ENCODE results near the gene TMEM119.
"Not testable (repeated sequence)": the region's sequence is repeated elsewhere in the genome, so short reads cannot be mapped to it uniquely, and the experiment has no call there.

The TMEM119 gene

GRCh38 chr12:108599541-108599940, 1.7 kb upstream of the TMEM119 start:
- no peak for DNase-seq

GRCh38 chr12:108598553-108599250, 818 bp upstream of the TMEM119 start:
- no peak for DNase-seq

- no peak for DNase-seq
Measured at GRCh38 chr12:108596854-108597558, 878 bp downstream of the TMEM119 start.

- DNase-seq = no peak
Measured at GRCh38 chr12:108595711-108596647, 1.9 kb downstream of the TMEM119 start.

GRCh38 chr12:108594960-108595710, 2.7 kb downstream of the TMEM119 start:
- no peak for DNase-seq

- no peak for DNase-seq
Measured at GRCh38 chr12:108594323-108594903, 3.5 kb downstream of the TMEM119 start.

- no peak for DNase-seq
Measured at GRCh38 chr12:108592033-108592909, 5.6 kb downstream of the TMEM119 start.

- no peak for DNase-seq
Measured at GRCh38 chr12:108591267-108591980, 6.5 kb downstream of the TMEM119 start.

- not testable (repeated sequence) for DNase-seq
Measured at GRCh38 chr12:108590463-108590862, 7.4 kb downstream of the TMEM119 start.

- no peak for DNase-seq
Measured at GRCh38 chr12:108589840-108590229, 8.0 kb downstream of the TMEM119 start.

GRCh38 chr12:108589028-108589839, 8.7 kb downstream of the TMEM119 start:
- no peak for DNase-seq

GRCh38 chr12:108587826-108588225, 10.1 kb downstream of the TMEM119 start:
- no peak for DNase-seq

GRCh38 chr12:108586306-108586705, 11.6 kb downstream of the TMEM119 start:
- no peak for DNase-seq

GRCh38 chr12:108585864-108586263, 12.0 kb downstream of the TMEM119 start:
- DNase-seq = no peak

- DNase-seq = no peak
Measured at GRCh38 chr12:108584456-108585065, 13.3 kb downstream of the TMEM119 start.

GRCh38 chr12:108583991-108584390, 13.9 kb downstream of the TMEM119 start:
- no peak for DNase-seq

GRCh38 chr12:108582978-108583770, 14.7 kb downstream of the TMEM119 start:
- DNase-seq = no peak

- DNase-seq = no peak
Measured at GRCh38 chr12:108582509-108582908, 15.4 kb downstream of the TMEM119 start.
